ENCODE data around the gene RALGAPA2.

DNA sequence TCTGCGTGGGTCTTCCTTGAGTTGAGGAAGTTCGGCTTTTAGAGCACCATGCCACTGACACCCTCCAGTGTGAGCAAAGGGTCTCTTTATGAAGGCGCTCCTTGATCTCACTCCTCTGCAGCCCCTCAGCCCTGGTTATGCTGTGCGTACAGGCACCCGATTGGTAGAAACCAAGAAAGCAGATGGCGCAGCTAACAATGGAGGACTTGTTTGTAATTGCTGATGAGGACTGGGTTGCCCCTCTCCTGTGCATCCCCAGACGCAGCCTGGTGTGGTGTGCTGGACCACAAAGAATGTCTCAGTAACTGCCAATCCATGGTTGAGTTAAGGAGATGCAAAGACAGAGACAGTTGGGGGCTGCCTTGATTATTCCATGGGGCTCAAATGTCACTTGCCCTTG is 314.3 kb downstream of the RALGAPA2 start:
- TF ChIP-seq, protein P1, sequence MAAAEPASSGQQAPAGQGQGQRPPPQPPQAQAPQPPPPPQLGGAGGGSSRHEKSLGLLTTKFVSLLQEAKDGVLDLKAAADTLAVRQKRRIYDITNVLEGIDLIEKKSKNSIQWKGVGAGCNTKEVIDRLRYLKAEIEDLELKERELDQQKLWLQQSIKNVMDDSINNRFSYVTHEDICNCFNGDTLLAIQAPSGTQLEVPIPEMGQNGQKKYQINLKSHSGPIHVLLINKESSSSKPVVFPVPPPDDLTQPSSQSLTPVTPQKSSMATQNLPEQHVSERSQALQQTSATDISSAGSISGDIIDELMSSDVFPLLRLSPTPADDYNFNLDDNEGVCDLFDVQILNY (CRISPR knock-in tag; IDR thresholded peaks at IDR 0.05): no peak
- TF ChIP-seq SP1 (CRISPR knock-in tag; conservative IDR thresholded peaks at IDR 0.05): no peak
- TF ChIP-seq, protein P2, sequence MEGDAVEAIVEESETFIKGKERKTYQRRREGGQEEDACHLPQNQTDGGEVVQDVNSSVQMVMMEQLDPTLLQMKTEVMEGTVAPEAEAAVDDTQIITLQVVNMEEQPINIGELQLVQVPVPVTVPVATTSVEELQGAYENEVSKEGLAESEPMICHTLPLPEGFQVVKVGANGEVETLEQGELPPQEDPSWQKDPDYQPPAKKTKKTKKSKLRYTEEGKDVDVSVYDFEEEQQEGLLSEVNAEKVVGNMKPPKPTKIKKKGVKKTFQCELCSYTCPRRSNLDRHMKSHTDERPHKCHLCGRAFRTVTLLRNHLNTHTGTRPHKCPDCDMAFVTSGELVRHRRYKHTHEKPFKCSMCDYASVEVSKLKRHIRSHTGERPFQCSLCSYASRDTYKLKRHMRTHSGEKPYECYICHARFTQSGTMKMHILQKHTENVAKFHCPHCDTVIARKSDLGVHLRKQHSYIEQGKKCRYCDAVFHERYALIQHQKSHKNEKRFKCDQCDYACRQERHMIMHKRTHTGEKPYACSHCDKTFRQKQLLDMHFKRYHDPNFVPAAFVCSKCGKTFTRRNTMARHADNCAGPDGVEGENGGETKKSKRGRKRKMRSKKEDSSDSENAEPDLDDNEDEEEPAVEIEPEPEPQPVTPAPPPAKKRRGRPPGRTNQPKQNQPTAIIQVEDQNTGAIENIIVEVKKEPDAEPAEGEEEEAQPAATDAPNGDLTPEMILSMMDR (IDR thresholded peaks at IDR 0.05): no peak
- TF ChIP-seq ZNF317 (CRISPR knock-in tag; IDR thresholded peaks at IDR 0.05; ENCODE audit: borderline replicate concordance, low read depth): no peak
- TF ChIP-seq, protein P3, sequence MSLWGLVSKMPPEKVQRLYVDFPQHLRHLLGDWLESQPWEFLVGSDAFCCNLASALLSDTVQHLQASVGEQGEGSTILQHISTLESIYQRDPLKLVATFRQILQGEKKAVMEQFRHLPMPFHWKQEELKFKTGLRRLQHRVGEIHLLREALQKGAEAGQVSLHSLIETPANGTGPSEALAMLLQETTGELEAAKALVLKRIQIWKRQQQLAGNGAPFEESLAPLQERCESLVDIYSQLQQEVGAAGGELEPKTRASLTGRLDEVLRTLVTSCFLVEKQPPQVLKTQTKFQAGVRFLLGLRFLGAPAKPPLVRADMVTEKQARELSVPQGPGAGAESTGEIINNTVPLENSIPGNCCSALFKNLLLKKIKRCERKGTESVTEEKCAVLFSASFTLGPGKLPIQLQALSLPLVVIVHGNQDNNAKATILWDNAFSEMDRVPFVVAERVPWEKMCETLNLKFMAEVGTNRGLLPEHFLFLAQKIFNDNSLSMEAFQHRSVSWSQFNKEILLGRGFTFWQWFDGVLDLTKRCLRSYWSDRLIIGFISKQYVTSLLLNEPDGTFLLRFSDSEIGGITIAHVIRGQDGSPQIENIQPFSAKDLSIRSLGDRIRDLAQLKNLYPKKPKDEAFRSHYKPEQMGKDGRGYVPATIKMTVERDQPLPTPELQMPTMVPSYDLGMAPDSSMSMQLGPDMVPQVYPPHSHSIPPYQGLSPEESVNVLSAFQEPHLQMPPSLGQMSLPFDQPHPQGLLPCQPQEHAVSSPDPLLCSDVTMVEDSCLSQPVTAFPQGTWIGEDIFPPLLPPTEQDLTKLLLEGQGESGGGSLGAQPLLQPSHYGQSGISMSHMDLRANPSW (CRISPR knock-in tag; conservative IDR thresholded peaks at IDR 0.05; ENCODE audit: low read depth): no peak
